ENCODE data around the gene ANK2.

- TF ChIP-seq CTCF (IDR thresholded peaks at IDR 0.05 in 4 of 5, conservative IDR thresholded peaks at IDR 0.05 in 1 of 5) (no peak), POLR2A (IDR thresholded peaks at IDR 0.05) (no peak)
Observed at GRCh38 chr4:113433116-113433515, 383.7 kb downstream of the ANK2 start.
